GM12891 (cell line): ENCODE data around the gene SLC26A11.

Experiments used
- DNase-seq: peaks from one replicate; pipeline ENCODE4 v3.0.0; 2011; ENCODE audit warnings: low spot score; ENCODE audit not compliant: insufficient read length
- FAIRE-seq: peaks from 2 replicates; lab custom pipeline; 2011; peaks lifted over from hg19 to GRCh38; lab: Jason Lieb, UNC
- PAX5 ChIP-seq: IDR thresholded peaks from 2 replicates; pipeline ENCODE4 v1.6.1; 2011; ENCODE audit warnings: low read length, moderate library complexity, mild to moderate bottlenecking; ENCODE audit not compliant: insufficient read depth, severe bottlenecking
- POLR2A ChIP-seq: IDR thresholded peaks from 2 replicates; pipeline ENCODE4 v1.6.1; 2011; ENCODE audit warnings: low read depth, low read length, control low read depth
- POLR2AphosphoS5 ChIP-seq: IDR thresholded peaks from 2 replicates; pipeline ENCODE4 v1.6.1; 2011; ENCODE audit warnings: low read depth, low read length, control low read depth
- POU2F2 ChIP-seq: IDR thresholded peaks from 2 replicates; pipeline ENCODE4 v1.6.1; 2011; ENCODE audit warnings: low read depth, mild to moderate bottlenecking, control low read depth, low read length, moderate library complexity
- SPI1 ChIP-seq: IDR thresholded peaks from 2 replicates; pipeline ENCODE4 v1.6.1; 2011; ENCODE audit warnings: low read depth, low read length, control low read depth
- TAF1 ChIP-seq: IDR thresholded peaks from 2 replicates; pipeline ENCODE4 v1.6.1; 2011; ENCODE audit warnings: low read depth, low read length, control low read depth

The SLC26A11 gene

DNA sequence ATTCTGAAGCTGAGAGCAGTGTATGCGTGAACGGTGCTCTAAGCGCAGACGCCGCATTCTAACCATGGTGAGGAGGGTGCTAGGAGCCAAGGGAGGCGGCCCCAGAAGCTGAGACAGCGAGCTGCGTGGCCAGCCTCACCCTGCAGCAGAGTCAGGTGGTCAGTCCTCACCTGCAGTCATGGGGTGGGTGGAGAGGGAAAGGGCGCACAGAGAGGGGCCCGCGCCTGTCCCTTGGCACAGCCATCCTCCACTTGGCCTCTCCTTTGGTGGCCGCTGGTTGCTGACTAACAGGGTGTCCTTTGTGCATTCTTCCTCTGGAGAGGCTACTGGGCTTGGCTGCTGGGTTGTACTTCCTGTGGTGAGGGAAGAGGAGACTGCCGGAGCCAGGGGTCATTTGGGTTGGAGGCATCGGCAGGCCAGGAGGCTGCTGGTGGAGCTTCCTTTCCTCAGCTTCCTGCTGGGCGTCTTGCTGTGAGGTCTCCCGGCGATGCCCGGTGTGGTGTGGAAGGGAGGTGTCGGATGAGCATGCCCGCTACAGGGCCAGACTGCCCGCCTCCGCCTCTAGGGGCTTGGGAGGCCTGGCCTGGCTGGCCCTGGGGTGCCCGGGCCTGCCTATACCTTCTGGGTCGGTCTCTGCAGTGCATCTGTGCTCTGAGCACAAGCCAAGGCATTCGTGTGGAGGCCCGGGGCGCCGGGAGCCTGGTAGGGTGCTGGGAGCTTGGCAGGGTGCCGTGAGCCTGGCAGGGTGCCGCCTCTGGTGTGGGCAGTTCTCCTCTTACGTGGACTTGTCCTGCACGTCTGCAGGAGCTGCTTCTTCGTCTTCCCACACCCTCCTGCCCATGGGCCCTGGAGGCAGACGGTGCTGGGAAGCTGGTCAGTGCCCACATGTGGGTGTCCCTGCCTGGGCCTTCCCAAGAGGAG is 57.8 kb downstream of the SLC26A11 start:
- TF ChIP-seq POLR2A (no peak), TAF1 (no peak), SPI1 (no peak), POU2F2 (no peak), POLR2AphosphoS5 (no peak), PAX5 (no peak)
- DNase-seq (no peak), FAIRE-seq (no peak)

- no peak for FAIRE-seq
- TF ChIP-seq PAX5 (no peak), SPI1 (no peak), POLR2AphosphoS5 (no peak), TAF1 (no peak)
- DNase-seq = no peak
Measured at GRCh38 chr17:80279895-80280294, 59.7 kb downstream of the SLC26A11 start.

GRCh38 chr17:80281516-80281915 is 61.3 kb downstream of the SLC26A11 start:
- DNase-seq (no peak), FAIRE-seq (no peak)
- TF ChIP-seq PAX5 = no peak
- no peak for TF ChIP-seq TAF1
- no peak for TF ChIP-seq POLR2AphosphoS5
- no peak for TF ChIP-seq SPI1

GRCh38 chr17:80283116-80283852 is 63.1 kb downstream of the SLC26A11 start:
- TF ChIP-seq POLR2AphosphoS5 (no peak), POLR2A (peak; percentile 18; the same call in 1 of the 2 replicates), SPI1 (no peak), PAX5 (no peak)
- DNase-seq = no peak
- no peak for FAIRE-seq

- FAIRE-seq (no peak), DNase-seq (no peak)
Measured at GRCh38 chr17:80284631-80285030, 64.4 kb downstream of the SLC26A11 start.

DNA sequence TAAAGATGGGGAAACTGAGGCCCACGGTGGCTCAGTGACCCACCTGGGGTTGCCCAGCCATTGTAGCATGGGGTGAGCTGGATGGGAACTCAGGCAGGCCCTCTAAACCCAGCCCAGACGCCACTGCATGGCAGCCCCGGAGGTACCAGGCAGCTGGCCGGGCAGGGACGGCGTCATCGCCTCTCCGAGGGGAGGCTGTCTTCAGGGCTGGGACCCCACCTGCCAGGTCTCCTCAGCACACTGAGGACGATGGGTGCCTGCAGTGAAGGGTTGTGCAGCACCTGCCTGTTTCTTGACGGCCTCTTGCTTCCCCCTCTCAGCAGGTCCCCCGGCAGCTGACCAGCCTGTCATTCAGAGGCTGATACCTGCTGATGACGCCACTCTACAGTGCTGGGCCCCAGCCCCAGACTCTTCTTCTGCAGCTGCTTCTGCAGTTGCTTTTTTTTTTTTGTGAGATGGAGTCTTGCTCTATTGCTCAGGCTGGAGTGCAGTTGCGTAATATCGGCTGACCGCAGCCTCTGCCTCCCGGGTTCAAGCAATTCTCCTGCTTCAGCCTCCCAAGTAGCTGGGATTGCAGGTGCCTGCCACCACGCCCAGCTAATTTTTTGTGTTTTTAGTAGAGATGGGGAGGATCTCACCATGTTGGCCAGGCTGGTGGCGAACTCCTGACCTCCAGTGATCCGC is 65.2 kb downstream of the SLC26A11 start:
- TF ChIP-seq POLR2A (no peak), POU2F2 (no peak), TAF1 (no peak), POLR2AphosphoS5 (no peak), PAX5 (no peak), SPI1 (no peak)
- FAIRE-seq = no peak
- no peak for DNase-seq

More at GRCh38 chr17:80284631-80285030, 64.4 kb downstream of the SLC26A11 start:
- TF ChIP-seq POLR2A = no peak
- TF ChIP-seq POU2F2 = no peak
- no peak for TF ChIP-seq SPI1
- no peak for TF ChIP-seq POLR2AphosphoS5
- no peak for TF ChIP-seq PAX5
- no peak for TF ChIP-seq TAF1

DNA sequence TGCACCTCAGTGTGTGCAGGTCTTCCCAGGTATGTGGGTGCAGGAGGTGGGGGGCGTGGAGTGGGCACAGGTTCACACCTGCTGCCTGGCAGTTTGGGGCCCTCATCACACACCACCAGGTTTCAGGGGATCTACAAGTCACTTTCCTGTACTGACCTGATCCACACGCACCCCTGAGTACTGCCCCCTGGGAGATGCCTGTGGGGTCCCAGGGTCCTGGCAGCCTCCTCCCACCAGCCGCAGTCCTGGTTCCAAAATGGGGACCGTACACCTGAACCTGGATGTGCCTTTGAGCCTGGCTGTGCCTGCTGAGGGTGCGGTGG is 66.4 kb downstream of the SLC26A11 start:
- no peak for DNase-seq

DNA sequence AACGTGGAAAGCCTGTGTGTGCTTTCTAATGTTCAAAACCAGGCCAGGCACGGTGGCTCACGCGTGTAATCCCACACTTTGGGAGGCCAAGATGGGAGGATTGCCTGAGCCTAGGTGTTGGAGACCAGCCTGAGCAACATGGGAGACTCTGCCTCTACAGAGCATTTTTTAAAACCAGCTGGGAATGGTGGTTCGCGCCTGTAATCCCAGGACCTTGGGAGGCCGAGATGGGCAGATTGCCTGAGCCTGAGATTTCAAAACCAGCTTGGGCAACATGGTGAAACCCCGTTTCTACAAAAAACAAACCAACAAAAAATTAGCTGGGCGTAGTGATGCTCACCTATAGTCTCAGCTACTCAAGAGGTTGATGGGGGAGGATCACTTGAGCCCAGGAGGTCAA is 66.8 kb downstream of the SLC26A11 start:
- no peak for FAIRE-seq
- DNase-seq = no peak

More for the DNA sequence above, 66.4 kb downstream of the SLC26A11 start:
- no peak for TF ChIP-seq POLR2A
- no peak for TF ChIP-seq POLR2AphosphoS5
- no peak for TF ChIP-seq PAX5
- TF ChIP-seq SPI1 = no peak
- no peak for TF ChIP-seq TAF1
- no peak for TF ChIP-seq POU2F2
- no peak for FAIRE-seq

DNA sequence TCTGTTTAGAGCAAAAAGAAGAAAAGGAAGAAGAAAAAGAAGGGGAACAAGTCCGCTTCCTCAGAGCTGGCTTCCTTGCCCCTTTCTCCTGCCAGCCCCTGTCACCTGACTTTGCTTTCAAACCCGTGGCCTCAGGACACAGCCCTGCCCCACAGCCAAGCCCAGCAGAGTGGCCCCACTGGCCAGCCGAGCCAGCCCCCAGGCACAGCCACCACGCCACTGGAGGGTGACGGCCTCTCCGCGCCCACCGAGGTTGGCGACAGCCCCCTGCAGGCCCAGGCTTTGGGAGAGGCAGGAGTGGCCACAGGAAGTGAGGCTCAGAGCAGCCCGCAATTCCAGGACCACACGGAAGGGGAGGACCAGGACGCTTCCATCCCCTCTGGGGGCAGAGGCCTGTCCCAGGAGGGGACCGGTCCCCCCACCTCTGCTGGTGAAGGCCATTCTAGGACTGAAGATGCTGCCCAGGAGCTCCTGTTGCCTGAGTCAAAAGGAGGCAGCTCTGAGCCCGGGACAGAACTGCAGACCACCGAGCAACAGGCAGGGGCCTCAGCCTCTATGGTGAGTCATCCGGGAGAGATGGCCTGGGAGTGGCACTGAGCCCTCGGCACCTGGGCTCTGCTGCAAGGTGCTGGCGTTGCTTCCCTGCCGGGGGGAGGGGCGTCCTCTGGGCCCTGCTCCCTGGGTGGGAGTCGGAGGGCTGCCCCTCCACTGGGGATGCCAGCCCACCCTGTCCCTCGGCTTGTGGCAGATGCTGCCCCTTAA is 67.8 kb downstream of the SLC26A11 start:
- DNase-seq = no peak
- no peak for FAIRE-seq
- TF ChIP-seq POLR2A = no peak
- TF ChIP-seq TAF1 = no peak
- no peak for TF ChIP-seq SPI1
- no peak for TF ChIP-seq PAX5
- TF ChIP-seq POLR2AphosphoS5 = no peak
- TF ChIP-seq POU2F2 = no peak

More for the DNA sequence above, 66.8 kb downstream of the SLC26A11 start:
- TF ChIP-seq PAX5 = no peak
- no peak for TF ChIP-seq SPI1

DNA sequence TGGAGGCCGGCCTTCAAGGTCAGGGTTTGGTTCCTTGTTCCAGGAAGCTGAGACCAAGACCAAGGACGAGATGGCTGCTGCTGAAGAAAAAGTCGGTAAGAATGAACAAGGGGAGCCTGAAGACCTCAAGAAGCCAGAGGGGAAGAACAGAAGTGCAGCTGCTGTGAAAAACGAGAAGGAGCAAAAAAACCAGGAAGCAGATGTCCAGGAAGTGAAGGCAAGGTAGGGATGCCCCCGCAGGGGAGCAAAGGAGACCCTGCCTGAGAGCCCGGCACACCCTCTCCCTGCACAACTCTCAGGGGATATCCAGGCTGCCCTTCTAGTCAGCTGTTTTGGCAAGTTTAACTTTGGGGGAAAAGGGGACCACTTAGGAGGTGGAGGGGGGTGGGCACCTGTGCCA is 69.4 kb downstream of the SLC26A11 start:
- DNase-seq = no peak
- TF ChIP-seq TAF1 = no peak
- TF ChIP-seq PAX5 = no peak
- TF ChIP-seq POLR2A = no peak
- no peak for TF ChIP-seq SPI1
- TF ChIP-seq POU2F2 = no peak
- TF ChIP-seq POLR2AphosphoS5 = no peak
- FAIRE-seq = no peak
